ENCODE data around the gene EMD.
A peak's percentile ranks its signal among the peaks of the same experiment; 100 is the strongest.
"Not testable (repeated sequence)": the region's sequence is repeated elsewhere in the genome, so short reads cannot be mapped to it uniquely, and the experiment has no call there.

EMD gene

GRCh38 chrX:154372612-154373022 is 6.5 kb upstream of the EMD start:
- peak; percentile 62 for DNase-seq

GRCh38 chrX:154373340-154374306 is 5.5 kb upstream of the EMD start:
- no peak for DNase-seq

- peak; percentile 57 for DNase-seq
Observed at GRCh38 chrX:154374313-154375155, 4.6 kb upstream of the EMD start, which contains the start of gene FLNA. TSS of gene FLNA (minus strand) at chrX:154374634. CDS start at chrX:154371245, 3,389 bp downstream.

GRCh38 chrX:154375156-154375504 is 4.0 kb upstream of the EMD start:
- DNase-seq, result no peak

- no peak for DNase-seq
Observed at GRCh38 chrX:154376774-154377173, 2.3 kb upstream of the EMD start.

- peak; percentile 94 for DNase-seq
Observed at GRCh38 chrX:154378059-154378798, 866 bp upstream of the EMD start.

- no peak for DNase-seq
Observed at GRCh38 chrX:154379569-154379951, 465 bp downstream of the EMD start.

GRCh38 chrX:154380153-154380552 is 1.1 kb downstream of the EMD start:
- DNase-seq, result no peak

- DNase-seq, result no peak
Observed at GRCh38 chrX:154380787-154381186, 1.7 kb downstream of the EMD start.

- no peak for DNase-seq
Observed at GRCh38 chrX:154381271-154381670, 2.2 kb downstream of the EMD start.

- DNase-seq, result no peak
Observed at GRCh38 chrX:154382483-154383069, 3.5 kb downstream of the EMD start.

- DNase-seq, result no peak
Observed at GRCh38 chrX:154383359-154384283, 4.5 kb downstream of the EMD start.

GRCh38 chrX:154384284-154384892 is 5.3 kb downstream of the EMD start:
- DNase-seq, result no peak

- not testable (repeated sequence) for DNase-seq
Observed at GRCh38 chrX:154388094-154388493, 9.0 kb downstream of the EMD start.

GRCh38 chrX:154388649-154389048 is 9.6 kb downstream of the EMD start:
- not testable (repeated sequence) for DNase-seq

- not testable (repeated sequence) for DNase-seq
Observed at GRCh38 chrX:154389812-154390747, 11.0 kb downstream of the EMD start.

GRCh38 chrX:154396363-154396762 is 17.3 kb downstream of the EMD start:
- not testable (repeated sequence) for DNase-seq

- peak; percentile 78 for DNase-seq
Observed at GRCh38 chrX:154396973-154397887, 18.1 kb downstream of the EMD start.

Data from stimulated activated CD8-positive, alpha-beta memory T cell treated with anti-CD3 and anti-CD28 coated beads, Interleukin-4, amount 100 ng/mL, for 48 hours (primary cell).